HG02798 (cell line): ENCODE measurements around the gene NIT1.

Experiments
- ATAC-seq: cut with Tn5 transposase; IDR thresholded peaks from one replicate; pipeline ENCODE4 v1.9.1; 2021; ENCODE audit warnings: mild to moderate bottlenecking; ENCODE audit not compliant: unreplicated experiment, poor library complexity

Gene NIT1

GRCh38 chr1:161140755-161141400, 23.0 kb downstream of the NIT1 start:
- ATAC-seq = no peak

- no peak for ATAC-seq
These were observed 27.9 kb downstream of the NIT1 start for GRCh38 chr1:161145832-161146231.

GRCh38 chr1:161153176-161153575, 35.3 kb downstream of the NIT1 start:
- no peak for ATAC-seq

DNA sequence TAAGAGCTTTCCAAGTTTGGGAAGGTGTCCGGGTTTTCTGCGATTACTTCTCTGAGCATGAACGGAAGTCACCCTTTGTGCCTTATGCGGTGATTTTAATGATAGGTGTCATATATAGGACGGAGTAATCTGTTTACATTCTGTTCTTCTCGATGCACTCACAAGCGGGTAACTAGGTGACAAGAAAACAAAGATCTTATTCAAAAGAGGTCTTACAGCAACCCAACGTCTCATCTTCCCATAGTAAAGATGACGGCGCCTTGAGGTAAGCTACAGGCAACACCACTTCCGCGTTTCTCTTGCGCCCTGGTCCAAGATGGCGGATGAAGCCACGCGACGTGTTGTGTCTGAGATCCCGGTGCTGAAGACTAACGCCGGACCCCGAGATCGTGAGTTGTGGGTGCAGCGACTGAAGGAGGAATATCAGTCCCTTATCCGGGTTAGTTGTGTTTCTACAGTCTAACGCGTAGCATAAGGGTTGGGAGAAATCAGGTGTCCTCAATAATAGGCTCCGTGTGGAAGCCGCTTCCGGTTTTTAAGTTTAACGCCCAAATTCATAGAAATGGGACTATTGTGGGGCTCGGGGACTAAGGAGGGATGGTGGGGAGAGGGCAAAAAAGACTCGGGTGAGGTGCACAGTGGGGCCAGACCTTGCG, 35.9 kb downstream of the NIT1 start, which contains the start of gene UFC1:
TSS of gene UFC1 (plus strand) at position 297 of the 656 bp plus-strand sequence. CDS start at position 317, 20 bp downstream.
- peak; percentile 96 for ATAC-seq

GRCh38 chr1:161157867-161158266, 40.0 kb downstream of the NIT1 start:
- no peak for ATAC-seq

DNA sequence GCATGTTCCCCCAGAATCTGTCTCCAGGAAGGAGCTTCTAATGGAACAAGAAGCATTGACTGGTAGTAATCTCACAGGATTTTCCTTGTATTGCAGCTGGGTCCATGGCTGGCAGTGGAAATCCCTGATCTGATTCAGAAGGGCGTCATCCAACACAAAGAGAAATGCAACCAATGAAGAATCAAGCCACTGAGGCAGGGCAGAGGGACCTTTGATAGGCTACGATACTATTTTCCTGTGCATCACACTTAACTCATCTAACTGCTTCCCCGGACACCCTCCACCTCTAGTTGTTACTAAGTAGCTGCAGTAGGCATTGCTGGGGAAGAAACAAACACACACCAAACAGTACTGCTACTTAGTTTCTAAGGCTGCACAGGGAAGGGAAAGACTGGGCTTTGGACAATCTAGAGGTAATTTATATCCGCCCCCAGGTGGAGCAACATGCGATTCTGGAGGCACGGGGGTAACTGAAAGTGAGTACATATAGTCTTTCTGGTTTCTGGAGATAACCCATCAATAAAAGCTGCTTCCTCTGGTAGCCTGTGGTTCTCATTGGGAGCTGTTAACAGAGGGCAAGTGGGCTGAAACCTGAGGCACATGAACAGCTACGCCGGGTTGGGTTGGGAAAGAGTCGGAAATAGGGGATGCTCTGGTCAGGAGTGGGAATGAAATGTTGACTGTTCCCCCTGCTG, 40.6 kb downstream of the NIT1 start:
- ATAC-seq = no peak

GRCh38 chr1:161159087-161159912, 41.4 kb downstream of the NIT1 start, which contains the start of gene USP21:
Gene USP21 (plus strand): TSS chr1:161159500. CDS start chr1:161160641, 1,141 bp downstream.
- ATAC-seq = peak; percentile 93

GRCh38 chr1:161159913-161160243, 42.0 kb downstream of the NIT1 start:
- no peak for ATAC-seq

- ATAC-seq = no peak
These were observed 42.8 kb downstream of the NIT1 start for GRCh38 chr1:161160671-161161145.

GRCh38 chr1:161161652-161162051, 43.7 kb downstream of the NIT1 start:
- no peak for ATAC-seq

DNA sequence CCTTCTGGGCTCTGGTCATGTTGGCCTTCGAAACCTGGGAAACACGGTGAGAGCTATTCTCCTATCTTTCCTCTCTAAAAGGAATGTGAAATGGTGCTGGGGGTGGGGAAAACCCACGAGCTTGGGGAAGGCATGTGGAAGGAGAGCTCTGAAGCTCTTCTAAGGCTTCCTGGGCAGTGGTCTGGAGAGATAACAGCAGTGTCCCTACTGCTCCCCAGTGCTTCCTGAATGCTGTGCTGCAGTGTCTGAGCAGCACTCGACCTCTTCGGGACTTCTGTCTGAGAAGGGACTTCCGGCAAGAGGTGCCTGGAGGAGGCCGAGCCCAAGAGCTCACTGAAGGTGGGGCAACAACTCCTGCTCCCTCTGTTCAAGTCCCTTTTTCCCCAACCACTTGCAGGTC, 44.1 kb downstream of the NIT1 start:
- no peak for ATAC-seq

DNA sequence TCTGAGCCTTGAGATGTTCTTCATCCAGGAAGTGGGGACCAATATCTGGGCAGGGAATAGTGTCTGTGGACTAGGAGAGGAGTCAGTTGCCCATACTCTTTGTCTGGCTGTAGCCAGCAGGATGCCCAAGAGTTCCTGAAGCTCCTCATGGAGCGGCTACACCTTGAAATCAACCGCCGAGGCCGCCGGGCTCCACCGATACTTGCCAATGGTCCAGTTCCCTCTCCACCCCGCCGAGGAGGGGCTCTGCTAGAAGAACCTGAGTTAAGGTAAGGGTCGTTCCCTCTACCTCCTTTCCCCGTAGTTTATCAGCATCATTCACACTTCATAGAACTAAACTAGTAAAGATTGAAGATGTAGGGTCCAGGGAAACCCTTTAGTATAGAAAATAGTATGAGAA, 44.9 kb downstream of the NIT1 start:
- no peak for ATAC-seq

- no peak for ATAC-seq
These were observed 45.9 kb downstream of the NIT1 start for GRCh38 chr1:161163793-161164192.

DNA sequence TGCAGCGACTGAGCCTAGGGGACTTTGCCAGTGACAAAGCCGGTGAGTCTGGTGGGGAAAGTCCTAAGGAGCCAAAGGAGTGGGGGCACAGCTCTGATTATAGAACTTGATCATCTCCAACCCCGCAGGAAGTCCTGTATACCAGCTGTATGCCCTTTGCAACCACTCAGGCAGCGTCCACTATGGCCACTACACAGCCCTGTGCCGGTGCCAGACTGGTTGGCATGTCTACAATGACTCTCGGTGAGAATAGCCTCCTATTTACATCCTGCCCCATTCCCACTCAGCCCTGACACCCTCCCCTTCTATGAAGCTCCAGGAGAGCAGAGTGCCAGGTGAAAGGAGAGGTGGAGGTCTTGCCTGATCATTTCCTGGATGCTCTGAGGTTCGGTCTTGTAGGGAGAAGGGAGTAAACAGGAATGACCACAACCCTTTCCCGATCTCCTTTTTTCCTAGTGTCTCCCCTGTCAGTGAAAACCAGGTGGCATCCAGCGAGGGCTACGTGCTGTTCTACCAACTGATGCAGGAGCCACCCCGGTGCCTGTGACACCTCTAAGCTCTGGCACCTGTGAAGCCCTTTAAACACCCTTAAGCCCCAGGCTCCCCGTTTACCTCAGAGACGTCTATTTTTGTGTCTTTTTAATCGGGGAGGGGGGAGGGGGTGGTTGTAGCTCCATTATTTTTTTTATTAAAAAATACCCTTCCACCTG, 47.2 kb downstream of the NIT1 start:
- no peak for ATAC-seq

GRCh38 chr1:161165742-161166668, 48.1 kb downstream of the NIT1 start, which contains the start of gene PPOX:
Gene PPOX (plus strand): TSS chr1:161166426. CDS start chr1:161166848, 422 bp downstream.
- peak; percentile 95 for ATAC-seq

DNA sequence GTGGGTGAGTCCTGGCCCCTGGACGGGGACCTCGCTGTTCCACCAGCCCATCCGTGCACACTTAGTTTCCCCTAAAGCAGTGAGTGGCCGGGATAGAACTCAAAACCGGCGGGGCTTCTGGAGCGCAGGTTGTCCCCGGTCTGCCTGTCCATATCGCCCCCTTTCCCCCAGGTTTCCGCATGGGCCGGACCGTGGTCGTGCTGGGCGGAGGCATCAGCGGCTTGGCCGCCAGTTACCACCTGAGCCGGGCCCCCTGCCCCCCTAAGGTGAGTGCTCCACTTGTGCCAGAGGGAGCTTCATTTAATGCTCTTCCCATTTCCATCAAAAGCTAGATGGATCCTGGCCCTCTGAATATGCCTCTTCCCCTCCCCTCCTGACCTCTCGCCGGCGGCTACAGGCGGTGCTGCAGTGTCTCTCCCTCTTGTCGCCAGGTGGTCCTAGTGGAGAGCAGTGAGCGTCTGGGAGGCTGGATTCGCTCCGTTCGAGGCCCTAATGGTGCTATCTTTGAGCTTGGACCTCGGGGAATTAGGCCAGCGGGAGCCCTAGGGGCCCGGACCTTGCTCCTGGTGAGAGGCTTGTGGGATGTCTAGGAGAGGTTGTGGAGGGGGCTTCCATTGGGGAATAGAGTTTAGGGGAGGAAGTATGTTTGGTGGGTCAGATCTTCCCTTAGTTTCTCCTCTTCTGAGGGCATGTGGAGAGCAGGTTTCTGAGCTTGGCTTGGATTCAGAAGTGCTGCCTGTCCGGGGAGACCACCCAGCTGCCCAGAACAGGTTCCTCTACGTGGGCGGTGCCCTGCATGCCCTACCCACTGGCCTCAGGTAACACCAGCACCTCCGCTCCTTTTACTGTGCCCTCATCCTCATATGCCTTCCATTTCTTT, 49.0 kb downstream of the NIT1 start:
- no peak for ATAC-seq

DNA sequence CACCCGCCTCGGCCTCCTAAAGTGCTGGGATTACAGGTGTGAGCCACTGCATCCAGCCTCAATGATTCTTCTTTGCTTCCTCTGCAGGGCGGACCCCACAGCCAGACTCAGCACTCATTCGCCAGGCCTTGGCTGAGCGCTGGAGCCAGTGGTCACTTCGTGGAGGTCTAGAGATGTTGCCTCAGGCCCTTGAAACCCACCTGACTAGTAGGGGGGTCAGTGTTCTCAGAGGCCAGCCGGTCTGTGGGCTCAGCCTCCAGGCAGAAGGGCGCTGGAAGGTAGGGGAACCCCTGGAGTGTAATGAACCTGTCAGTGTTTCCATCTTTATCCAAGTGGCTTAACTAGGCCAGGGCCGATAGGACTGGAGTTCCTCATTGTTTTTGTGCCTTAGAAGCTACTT, 51.0 kb downstream of the NIT1 start:
- ATAC-seq = no peak
